Calu3 (cell line): ENCODE data around the gene NPHP4. TPM values are rescaled to one million over a fixed set of nuclear protein-coding genes. Genes with fewer than 3 reads are reported as not detected.

Experiments used
- BruUV-seq: library from RNA; stranded (reverse); fragments of 400-500 nt; replicated peaks from 2 replicates; lab custom pipeline; 2021; lab: Mats Ljungman, UMichigan
- CTCF ChIA-PET: fragments of 300-600 bp; sonication (Branson Sonifier 250); formaldehyde crosslinking; loops from one replicate; lab custom pipeline; 2022; ENCODE audit warnings: antibody characterized with exemption; lab: Charles Lee
- DNase-seq: peaks from one replicate; pipeline ENCODE4 v3.0.0; 2022
- H3K27ac Mint-ChIP-seq: one replicate; pipeline ENCODE4 v1.8.0; 2022; ENCODE audit warnings: mixed read lengths; ENCODE audit not compliant: unreplicated experiment
- H3K27me3 Mint-ChIP-seq: one replicate; pipeline ENCODE4 v1.8.0; 2022; ENCODE audit warnings: mixed read lengths; ENCODE audit not compliant: unreplicated experiment
- H3K36me3 Mint-ChIP-seq: one replicate; pipeline ENCODE4 v1.8.0; 2022; ENCODE audit warnings: mild to moderate bottlenecking, moderate library complexity, mixed read lengths; ENCODE audit not compliant: insufficient read depth, unreplicated experiment
- H3K4me1 Mint-ChIP-seq: one replicate; pipeline ENCODE4 v1.8.0; 2022; ENCODE audit warnings: mild to moderate bottlenecking, low read depth, mixed read lengths; ENCODE audit not compliant: unreplicated experiment
- H3K4me3 Mint-ChIP-seq: one replicate; pipeline ENCODE4 v1.8.0; 2022; ENCODE audit warnings: mild to moderate bottlenecking, low read depth, moderate library complexity, mixed read lengths; ENCODE audit not compliant: unreplicated experiment
- H3K9me3 Mint-ChIP-seq: one replicate; pipeline ENCODE4 v1.8.0; 2022; ENCODE audit warnings: low read depth, mixed read lengths; ENCODE audit not compliant: unreplicated experiment
- CTCF ChIP-seq: fragments of 200-600 bp; IDR thresholded peaks from one replicate; pipeline ENCODE4 v1.8.0; 2022; ENCODE audit warnings: antibody characterized with exemption; ENCODE audit not compliant: unreplicated experiment
- intact Hi-C: fragments of 100-400 bp; cut with micrococcal nuclease; formaldehyde crosslinking; loops from one replicate; pipeline ENCODE4 v1.10.0; 2022; ENCODE audit not compliant: unreplicated experiment
- total RNA-seq: library from RNA; stranded (reverse); gene quantifications from 2 replicates; pipeline ENCODE4 v1.2.3, GENCODE V29; 2022

NPHP4 gene
- total RNA-seq, 1 experiment from 2014 or later = 11.1 TPM

- Mint-ChIP-seq H3K9me3 (no peaks in the 10 kb centered on the region), H3K27ac (no peak overlapping the region), H3K36me3 (no peaks in the 10 kb centered on the region), H3K27me3 (peaks cover 84% of the 10 kb centered on the region), H3K4me1 (no peaks in the 10 kb centered on the region), H3K4me3 (no peak overlapping the region)
- no TSS peak for BruUV-seq
- DNase-seq = no peak
- no peak for TF ChIP-seq CTCF
- intact Hi-C loops = no loop called here
- CTCF ChIA-PET = no interaction called here
These were observed 152.2 kb downstream of the NPHP4 start for GRCh38 chr1:5839881-5840550.

- Mint-ChIP-seq H3K4me1 (no peaks in the 10 kb centered on the region), H3K36me3 (no peaks in the 10 kb centered on the region), H3K4me3 (no peak overlapping the region), H3K27me3 (peaks cover 77% of the 10 kb centered on the region), H3K9me3 (no peaks in the 10 kb centered on the region), H3K27ac (no peak overlapping the region)
- no peak for TF ChIP-seq CTCF
- intact Hi-C loops = no loop called here
- CTCF ChIA-PET = no interaction called here
- no peak for DNase-seq
- no TSS peak for BruUV-seq
These were observed 152.9 kb downstream of the NPHP4 start for GRCh38 chr1:5839161-5839880.

GRCh38 chr1:5837976-5838653 lies 154.1 kb downstream of the NPHP4 start:
- DNase-seq = no peak
- BruUV-seq = no TSS peak
- intact Hi-C loops = no loop called here
- Mint-ChIP-seq H3K27ac (no peak overlapping the region), H3K9me3 (no peaks in the 10 kb centered on the region), H3K4me3 (no peak overlapping the region), H3K27me3 (peaks cover 65% of the 10 kb centered on the region), H3K36me3 (no peaks in the 10 kb centered on the region), H3K4me1 (no peaks in the 10 kb centered on the region)
- TF ChIP-seq CTCF = no peak
- CTCF ChIA-PET = interaction anchor here (0.7 kb wide), 1 partner anchor 8 kb away, joined by 3 read pairs; no protein-coding TSS in a partner anchor

- CTCF ChIA-PET = interaction anchor here (0.7 kb wide), 1 partner anchor 9 kb away, joined by 3 read pairs; no protein-coding TSS in a partner anchor
- intact Hi-C loops = no loop called here
- H3K4me1 Mint-ChIP-seq = no peaks in the 10 kb centered on the region
- no peak for TF ChIP-seq CTCF
- DNase-seq = no peak
- peaks cover 53% of the 10 kb centered on the region for H3K27me3 Mint-ChIP-seq
- H3K4me3 Mint-ChIP-seq = no peak overlapping the region
- no peak overlapping the region for H3K27ac Mint-ChIP-seq
- H3K9me3 Mint-ChIP-seq = no peaks in the 10 kb centered on the region
- no peaks in the 10 kb centered on the region for H3K36me3 Mint-ChIP-seq
- no TSS peak for BruUV-seq
These were observed 155.3 kb downstream of the NPHP4 start for GRCh38 chr1:5836776-5837440.
